GM04503 (cell line): ENCODE data around the gene JUNB.

Experiments used
- DNase-seq: peaks from one replicate; pipeline ENCODE4 v3.0.0-alpha.2; 2012; ENCODE audit warnings: low read depth

Gene JUNB

DNA sequence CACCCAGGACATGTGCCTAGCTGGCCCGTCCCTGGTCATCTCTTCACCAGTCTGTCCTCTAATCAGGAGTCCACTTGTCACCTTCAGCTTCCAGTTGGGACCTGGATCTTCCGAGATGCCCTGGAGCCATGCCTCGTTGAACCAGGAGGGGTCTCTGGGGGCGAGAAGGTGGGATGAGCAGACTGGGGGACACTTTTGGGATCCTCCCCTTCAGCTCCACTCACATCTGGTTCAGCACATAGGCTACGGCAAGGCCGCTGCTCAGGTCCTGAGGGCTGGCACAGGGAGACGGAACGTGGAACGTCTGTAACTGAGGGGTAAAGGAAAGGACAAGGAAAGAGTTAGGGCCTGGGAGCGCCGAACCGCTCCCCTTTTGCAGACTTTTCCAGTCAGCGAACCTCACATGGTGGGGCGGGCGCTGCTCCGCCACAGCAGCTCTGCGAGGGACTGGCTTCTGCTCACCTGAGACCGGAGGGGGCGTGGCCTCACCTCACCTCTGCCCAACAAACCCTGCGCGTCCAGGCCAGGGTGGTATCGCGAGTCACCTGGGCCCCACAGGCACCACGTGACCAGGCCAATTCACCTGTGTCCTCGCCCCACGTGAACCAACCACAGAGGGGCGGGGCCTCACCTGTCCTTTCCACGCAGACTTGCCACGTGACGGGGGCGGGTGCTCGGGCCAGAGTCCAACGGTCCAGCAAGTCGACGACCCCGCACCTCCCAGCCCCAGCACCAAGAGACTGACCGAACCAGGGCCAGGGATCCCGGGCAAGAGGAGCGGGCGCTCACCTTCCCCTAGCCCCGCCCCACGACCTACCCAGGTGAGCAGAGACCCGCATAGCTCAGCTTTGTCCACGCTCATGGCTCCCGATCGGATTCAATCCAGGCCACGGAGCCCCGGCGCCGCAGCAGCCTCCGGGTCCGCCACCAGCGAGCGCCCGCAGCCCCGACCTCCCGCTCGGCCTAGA, 16.4 kb upstream of the JUNB start, which contains the start of gene HOOK2:
Gene HOOK2, minus strand, starts transcription at position 965 of the 968 bp plus-strand sequence. Its CDS starts 103 bp downstream, at position 862.
- DNase-seq: no peak

DNA sequence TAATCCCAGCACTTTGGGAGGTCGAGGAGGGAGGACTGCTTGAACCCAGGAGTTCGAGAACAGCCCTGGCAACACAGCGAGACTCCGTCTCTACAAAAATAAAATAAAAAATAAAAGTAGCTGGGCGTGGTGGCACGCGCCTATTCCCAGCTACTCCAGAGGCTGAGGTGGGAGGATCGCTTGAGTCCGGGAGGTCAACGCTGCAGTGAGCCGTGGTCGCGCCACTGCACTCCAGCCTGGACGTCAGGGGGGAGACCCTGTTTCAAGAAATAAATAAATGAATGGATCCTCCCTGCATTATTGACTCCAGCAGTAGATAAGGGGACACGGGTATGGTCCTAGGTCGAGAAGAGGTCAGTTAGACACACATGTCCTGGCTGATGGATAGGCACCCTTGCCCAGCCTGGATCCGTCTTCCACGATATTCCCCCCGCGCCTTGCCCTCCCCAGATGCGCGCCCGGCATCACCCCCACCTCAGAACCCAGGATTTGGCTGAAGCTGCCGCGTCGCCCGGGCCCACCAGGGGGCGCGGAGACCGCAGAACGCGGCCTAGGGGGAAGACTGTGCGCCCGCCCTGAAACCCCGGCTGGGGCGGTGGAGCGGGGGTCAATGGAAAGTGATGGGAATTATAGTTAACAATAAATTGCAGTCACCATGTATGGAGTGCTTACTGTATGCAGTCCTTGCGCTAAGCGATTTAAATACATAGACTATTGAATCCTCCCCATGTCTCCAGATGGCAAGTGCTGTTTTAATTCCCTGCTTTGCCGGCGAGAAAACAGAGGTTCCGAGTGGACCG, 13.9 kb upstream of the JUNB start:
- DNase-seq: no peak

DNA sequence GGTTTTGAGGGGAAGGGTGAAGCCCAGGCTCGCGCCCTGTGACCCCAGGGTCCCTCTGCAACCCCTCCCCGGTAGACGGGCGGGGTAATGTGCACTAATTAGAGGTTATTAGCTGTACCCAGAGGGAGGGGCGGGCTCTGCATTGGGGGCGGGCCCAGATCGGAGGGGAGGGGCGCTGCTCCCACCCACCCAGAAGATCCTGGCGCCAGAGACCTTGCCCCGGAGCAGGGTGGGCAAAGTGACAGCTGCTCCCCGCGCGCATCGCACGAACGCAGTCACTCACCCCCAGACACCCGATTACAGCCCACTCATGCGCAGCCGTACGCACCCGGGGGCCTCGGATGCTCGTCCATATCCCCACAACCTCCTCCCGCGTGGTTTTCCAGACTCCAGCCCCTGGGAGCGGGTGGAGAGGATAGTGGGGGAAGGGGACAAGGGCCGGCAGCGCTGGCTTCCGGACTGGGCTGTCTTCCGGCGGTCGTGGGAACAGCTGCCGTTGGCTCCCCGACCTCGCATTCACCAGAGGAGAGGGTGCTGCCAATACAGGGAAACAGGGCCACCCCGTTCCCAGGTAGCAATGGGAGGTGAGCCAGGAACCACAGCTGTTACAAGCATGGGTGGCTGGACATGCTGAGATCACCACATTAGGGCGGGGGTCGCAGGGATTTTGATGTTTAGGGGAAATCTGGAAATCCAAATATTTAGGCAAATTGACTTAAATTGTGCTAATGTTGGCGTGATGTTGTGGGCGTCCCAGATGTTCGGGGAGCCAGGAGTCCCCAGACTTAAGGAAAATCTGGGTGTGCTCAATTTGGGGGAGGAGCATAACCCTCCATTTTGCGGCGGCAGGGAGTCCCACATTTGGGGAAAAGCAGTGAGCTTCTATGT, 13.0 kb upstream of the JUNB start:
- no peak for DNase-seq

DNA sequence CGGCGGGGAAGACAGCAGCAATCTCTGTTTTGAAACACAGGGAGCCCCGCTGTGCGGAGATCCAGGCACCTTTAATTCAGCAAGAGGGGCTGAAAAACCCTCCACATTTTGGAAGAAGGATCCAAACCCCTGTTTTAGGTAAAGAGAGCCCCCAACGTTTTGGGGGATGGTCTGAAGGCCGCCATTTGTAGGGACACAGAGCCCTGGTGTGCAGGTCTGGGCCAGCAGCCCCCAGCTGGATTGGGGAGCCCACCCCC, 12.5 kb upstream of the JUNB start:
- no peak for DNase-seq

DNA sequence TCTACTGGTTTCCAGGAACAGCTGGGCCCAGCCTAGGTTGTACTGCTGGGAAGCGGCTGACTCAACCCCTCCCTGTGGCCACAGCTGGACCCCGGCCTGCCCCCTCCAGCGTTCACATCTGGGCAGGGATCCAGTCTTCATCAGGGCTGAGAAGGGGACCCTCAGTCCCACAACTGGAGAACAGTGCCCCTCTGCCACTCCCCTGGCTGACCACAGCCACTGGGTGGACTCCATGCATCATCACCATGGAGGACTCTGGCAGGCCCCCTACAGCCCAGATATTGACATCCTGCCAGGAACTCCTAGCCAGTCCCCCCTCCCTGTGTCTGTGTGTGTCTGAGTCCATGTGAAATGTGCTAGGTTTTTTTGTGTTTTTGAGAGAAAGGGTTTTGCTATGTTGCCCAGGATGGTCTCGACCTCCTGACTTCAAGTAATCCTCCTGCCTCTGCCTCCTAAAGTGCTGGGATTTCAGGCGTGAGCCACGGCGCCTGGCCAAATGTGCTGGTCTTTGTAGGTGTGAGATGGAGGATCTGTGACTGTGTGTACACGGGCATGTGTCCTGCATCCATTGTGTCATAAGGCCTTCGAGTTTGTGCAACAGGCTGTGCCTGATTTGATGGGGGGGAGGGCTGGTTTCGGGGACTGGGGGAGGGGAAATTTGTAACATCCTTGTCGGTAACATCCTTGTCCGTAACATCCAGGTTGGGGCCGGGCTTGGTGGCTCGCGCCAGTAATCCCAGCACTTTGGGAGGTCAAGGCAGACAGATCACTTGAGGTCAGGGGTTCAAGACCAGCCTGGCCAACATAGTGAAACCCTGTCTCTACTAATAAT, 11.9 kb upstream of the JUNB start:
- DNase-seq: no peak

DNA sequence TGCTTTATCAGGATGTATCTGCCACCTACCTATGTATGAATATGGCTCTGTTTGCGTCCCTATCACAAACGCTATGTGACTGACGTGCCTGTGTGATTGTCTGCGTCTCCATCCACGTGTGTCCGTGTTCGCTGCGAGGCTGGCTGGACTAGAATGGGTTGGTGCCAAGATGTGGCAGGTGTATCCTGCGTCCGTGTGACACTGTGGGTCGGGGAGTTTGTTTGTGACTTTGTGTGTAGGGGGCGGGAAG, 9.2 kb upstream of the JUNB start:
- DNase-seq: no peak

DNA sequence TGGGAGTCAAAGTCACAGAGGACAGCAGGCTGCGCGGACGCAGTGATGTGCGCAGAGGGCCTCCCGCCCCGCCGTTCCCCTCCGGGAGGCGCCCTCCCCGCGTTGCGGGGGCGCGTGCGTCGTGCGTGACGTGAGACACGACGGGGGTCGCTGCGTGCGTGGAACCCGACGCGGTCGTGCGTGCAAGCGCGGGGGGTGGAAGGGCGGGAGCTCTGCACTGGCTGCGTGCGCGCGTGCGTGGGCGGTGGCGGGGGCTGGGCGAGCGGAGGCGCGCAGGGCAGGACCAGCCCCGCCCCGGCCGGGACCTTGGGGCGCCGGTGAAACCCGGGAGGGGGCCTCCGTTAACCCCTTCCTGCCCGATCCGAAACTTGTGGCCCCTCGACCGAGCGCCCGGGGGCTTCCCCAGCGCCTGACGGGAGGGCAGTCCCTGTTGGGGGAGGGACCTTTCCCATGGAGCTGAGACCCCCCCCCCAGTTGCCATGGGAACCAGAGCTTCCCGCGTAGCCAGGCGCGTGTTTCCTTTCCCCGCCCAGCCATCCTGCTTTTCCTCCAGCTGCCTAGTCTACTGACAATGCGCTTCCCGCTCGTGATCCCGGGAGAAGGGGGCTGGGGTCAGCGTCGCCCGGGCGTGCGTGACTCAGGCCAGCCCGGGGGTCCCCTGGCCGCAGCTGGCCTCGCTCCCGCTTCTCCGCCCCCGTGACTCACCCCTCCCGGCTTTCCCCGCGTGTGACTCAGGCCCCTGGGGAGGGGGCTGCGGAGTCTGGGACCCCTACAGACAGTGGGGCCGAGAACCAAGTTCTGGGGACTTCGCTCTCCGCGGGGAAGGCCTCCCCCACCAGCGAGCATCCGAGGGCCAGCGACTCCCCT, 8.6 kb upstream of the JUNB start:
- no peak for DNase-seq

DNA sequence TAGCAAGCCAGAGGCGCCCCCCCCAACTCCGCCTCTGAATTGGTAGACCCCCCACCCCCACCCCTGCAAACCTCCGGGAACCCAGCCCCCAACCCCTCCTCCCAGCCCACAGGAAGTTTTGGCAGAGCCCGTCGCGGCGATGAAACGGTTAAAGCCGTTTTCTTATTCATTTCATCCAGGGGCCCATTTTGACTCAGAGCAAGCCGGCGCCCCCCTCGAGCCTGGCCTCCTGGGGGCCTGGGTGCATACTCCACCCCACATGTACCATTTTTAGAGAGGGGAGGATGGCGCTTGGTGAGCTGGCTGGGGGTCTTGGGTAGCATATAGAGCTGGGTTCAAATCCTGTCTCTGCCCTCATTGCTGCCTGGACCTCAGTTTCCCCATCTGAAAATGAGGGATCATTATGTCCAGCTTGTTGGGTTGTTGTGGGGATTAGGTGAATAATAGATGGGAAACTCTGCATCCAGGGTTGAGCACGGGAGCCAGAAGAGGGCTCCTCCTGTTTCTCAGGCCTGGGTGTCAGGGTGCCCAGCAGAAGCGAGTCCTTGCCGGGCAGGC, 7.9 kb upstream of the JUNB start:
- DNase-seq: no peak

DNA sequence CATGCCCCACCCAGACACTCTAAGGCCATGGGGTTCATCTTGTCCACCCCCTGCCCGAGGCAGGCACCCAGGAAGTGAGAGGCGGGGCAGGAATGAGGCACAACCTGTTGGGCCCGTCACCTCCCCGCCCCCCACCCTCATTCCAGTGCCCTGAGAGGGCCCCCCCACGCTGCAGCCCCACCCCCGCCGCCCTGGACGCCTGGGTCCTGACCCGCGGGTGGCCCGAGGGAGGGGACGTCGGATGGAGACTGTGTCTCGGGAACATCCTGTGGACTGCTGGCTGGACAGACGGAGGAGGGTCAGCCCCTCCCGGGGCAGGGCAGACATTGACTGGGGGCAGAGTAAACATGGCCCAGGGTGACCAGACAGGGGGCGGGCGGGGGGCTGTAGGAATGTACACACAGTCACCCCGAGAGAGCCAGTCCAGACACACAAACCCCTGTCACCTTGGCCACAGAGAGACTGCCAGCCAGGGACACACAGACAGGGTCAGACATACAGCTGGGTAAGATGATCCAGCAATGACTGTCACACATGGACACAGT, 7.4 kb upstream of the JUNB start:
- DNase-seq: no peak

DNA sequence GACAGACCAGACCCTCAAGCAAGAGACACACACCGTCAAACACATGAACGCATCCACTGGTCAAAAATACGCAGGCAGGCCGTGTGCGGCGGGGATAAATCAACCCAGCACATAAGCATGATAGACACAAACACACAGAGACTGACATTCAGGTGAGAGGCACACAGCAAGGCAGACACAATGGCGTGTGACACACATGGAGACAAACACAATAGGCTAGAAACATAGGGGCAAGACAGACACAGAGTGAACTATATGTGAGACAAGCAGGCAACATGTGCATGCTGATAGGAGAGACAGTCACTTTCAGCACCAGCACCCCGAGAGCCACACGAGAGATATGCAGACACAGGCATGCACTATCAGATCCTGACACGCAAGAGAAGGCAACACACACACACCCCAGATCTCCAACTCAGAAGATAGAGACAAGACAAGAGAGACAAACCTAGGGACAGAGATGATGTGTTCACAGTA, 6.9 kb upstream of the JUNB start:
- no peak for DNase-seq

DNA sequence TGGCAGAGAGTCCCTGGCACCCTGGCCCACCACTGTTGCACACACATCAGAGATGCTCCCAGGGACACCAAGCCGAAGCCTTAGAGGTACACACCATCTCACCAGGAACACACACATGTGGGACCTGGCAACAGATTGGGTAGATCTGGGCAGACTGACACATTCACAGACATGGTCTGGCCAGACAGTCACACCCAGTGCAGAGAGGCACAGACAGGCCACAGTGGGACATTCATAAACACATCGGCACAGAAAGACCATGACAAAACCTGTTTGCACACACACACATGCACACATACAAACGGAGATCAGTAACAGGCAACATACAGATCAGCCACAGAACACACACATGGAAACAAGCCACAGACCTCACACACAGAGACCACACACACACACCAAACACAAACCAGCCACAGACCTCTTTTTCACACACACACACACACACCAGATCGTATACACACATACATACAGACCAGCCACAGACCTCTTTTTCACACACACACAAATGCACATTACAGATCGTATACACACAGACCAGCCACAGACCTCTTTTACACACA, 6.3 kb upstream of the JUNB start:
- no peak for DNase-seq

DNA sequence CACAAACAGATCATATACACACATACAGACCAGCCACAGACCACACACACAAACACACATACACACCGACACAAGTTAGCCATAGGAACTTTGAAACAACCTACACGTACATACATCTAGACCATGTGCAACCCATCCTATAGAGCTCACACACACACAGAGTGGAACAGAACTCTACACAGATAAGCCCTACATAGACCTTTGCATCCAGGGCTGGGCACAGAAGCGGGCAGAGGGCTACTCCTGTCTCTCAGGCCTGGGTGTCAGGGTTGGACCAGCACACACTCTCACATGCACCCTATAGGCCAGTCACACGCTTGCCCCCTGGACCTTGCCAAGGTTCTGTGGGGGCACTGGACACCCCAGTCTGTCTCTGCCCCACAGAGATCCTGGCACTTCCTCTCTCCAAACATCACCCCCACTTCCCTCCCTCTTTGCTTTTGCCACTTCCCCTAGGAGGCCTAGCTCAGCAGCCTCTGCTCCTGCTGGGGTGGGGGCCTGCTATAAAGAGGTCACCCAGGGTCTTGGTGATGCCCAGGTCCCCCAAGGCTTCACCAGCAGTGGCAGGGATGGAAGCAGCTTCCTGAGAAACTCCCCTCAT, 5.8 kb upstream of the JUNB start:
- DNase-seq: no peak

DNA sequence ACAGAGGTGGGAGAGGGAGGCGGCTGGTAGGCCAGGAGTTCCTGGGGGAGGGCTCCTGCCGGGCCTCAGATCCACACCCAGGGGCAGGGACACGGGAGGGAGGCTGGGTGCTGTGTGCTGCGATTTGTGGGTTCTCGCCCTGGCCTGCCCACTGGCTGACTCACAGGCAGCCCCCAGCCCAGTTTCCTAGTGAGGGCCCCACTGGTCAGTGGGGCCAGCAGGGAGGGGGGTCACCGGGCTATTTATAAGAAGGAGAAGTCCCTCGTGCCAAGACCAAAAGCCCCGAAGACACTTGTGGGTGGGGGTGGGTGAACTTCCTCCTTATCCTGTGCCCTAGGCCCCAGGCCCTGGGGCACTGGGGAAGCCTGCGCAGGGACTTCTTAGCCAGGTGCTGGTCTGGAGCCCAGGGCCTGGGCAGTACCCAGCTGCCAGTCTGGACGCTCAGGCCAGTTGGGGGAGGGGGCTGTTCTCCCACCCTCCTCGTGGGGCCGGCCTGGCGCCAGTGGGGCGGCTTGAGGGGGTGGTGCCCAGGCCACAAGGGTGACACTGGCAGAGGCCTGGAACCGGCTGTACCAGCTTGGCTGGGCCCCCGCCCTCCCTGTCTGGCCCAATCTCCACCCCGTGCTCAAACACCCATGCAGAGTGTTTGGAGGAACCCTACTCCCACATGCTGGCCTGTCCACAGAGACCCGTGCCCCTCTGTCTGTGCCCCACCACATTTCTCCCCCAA, 5.0 kb upstream of the JUNB start:
- DNase-seq: no peak

DNA sequence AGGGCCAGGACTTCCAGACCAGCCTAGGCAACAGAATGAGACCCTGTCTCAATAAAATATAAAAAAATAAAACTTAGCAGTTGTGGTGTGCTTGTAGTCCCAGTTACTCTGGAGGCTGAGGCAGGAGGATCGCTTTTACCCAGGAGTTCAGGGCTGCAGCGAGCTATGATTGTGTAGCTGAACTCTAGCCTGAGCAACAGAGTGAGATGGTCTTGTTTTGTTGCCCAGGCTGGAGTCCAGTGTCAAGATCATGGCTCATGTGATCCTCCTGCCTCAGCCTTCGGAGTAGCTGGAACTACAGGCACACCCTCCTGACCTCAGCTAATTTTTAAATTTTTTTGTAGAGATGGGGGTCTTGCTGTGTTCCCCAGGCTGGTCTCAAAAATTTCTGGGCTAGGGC, 4.3 kb upstream of the JUNB start:
- no peak for DNase-seq

DNA sequence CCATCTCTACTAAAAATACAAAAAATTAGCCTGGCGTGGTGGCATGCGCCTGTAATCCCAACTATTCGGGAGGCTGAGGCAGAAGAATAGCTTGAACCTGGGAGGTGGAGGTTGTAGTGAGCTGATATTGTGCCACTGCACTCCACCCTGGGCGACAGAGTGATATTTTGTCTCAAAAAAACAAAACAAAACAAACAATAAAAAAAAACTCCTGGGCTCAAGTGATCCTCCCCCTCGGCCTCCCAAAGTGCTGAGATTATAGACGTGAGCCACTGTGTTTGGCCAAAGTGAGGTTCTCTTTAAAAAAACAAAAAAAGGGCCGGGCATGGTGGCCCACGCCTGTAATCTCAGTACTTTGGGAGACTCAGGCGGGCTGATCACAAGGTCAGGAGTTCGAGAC, 3.8 kb upstream of the JUNB start:
- DNase-seq: no peak

DNA sequence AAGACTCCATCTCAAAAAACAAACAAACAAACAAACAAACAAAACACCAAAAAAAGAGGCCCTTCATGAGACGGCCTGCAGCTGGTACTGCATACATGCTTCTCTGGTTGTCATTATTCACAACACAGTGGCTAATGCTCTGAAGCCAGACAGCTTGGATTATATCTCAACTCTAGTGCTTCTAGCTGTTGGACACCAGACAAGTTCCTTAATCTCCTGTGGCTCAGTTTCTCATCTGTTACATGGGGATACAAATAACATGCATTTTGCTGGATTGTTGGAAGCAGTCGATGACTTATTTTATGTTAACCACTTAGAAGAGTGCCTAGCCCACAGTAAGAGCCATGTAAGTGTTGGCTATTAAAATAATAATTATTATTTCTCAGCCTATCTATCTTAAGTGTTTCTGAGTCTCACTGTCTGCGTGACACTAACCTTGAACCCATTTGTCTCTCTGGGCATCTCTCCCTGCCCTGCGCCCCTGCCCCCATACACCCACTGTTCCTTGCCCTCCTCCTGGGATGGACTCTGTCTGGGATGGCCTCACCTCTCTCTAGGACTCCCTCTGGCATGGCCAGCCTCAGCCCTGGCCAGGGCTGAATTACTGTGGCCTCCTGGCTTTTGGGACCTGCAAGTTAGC, 3.1 kb upstream of the JUNB start:
- DNase-seq: no peak

DNA sequence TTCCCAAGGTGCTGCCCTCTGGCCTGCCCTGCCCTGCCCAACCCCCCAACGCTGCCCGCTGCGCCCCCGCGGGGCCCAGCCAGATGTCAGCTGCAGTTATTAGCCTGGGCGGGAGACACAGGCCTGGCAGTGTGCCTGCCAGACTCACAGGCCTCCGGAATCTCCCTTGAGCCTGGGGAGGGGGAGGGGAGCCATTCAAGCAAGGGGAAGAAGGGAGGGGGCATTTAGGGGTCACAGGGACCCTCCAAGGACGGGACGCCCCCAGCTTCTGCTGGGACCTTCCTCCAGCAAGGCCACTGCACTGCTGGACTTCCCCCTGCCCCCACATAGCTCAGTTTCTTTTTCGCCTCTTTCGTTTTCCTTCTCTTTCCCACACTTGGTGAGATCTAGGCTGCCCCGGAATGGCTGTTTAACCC, 2.6 kb upstream of the JUNB start:
- no peak for DNase-seq
